PC-9 (cell line): ENCODE data around the gene RRP15. TPM values are rescaled to one million over a fixed set of nuclear protein-coding genes. Genes with fewer than 3 reads are reported as not detected.

ENCODE experiments used
- BruUV-seq: library from RNA; stranded (reverse); fragments of 400-500 nt; replicated peaks from 2 replicates; lab custom pipeline; 2021; lab: Mats Ljungman, UMichigan
- CTCF ChIA-PET: fragments of 300-600 bp; sonication (Branson Sonifier 250); formaldehyde crosslinking; loops from one replicate; lab custom pipeline; 2022; ENCODE audit warnings: antibody characterized with exemption; lab: Charles Lee
- POLR2A ChIA-PET: fragments of 300-600 bp; sonication (Branson Sonifier 250); formaldehyde crosslinking; loops from one replicate; lab custom pipeline; 2022; ENCODE audit warnings: antibody characterized with exemption; ENCODE audit not compliant: unreplicated experiment; lab: Charles Lee
- DNase-seq, 2 experiments: peaks; one replicate each; pipeline versions ENCODE4 v3.0.0 to v3.0.0-alpha.2; 2015 to 2022; ENCODE audit warnings: mixed read lengths in 1 of 2
- H2AFZ ChIP-seq: fragments of 200-600 bp; sonication (generic); 2 replicates; pipeline ENCODE4 v1.8.1; 2017; ENCODE audit warnings: antibody characterized with exemption
- H3F3A ChIP-seq: fragments of 200-600 bp; sonication (generic); 2 replicates; pipeline ENCODE4 v1.8.1; 2017; ENCODE audit warnings: antibody characterized with exemption, mild to moderate bottlenecking, low read depth; ENCODE audit not compliant: insufficient read depth
- H3K27ac ChIP-seq: fragments of 200-600 bp; sonication (generic); 2 replicates; pipeline ENCODE4 v1.6.1; 2016; ENCODE audit warnings: mixed run types
- H3K27me3 ChIP-seq: fragments of 200-600 bp; sonication (generic); 2 replicates; pipeline ENCODE4 v1.6.1; 2016; ENCODE audit warnings: low read depth, mixed run types; ENCODE audit not compliant: insufficient read depth
- H3K36me3 ChIP-seq: fragments of 200-600 bp; sonication (generic); 2 replicates; pipeline ENCODE4 v1.6.1; 2016; ENCODE audit warnings: low read depth, mixed run types
- H3K4me1 ChIP-seq: fragments of 200-600 bp; sonication (generic); replicated peaks from 2 replicates; pipeline ENCODE4 v1.6.1; 2016; ENCODE audit warnings: mixed run types; ENCODE audit not compliant: insufficient read depth
- H3K4me2 ChIP-seq: fragments of 200-600 bp; sonication (generic); 2 replicates; pipeline ENCODE4 v1.6.1; 2017; ENCODE audit warnings: mixed run types
- H3K4me3 ChIP-seq: fragments of 200-600 bp; sonication (generic); 2 replicates; pipeline ENCODE4 v1.6.1; 2016; ENCODE audit warnings: mixed run types
- H3K79me2 ChIP-seq: fragments of 200-600 bp; sonication (generic); 2 replicates; pipeline ENCODE4 v1.6.1; 2017; ENCODE audit warnings: low read depth, mixed run types
- H3K9me2 ChIP-seq: fragments of 200-600 bp; sonication (generic); 2 replicates; pipeline ENCODE4 v1.8.1; 2017; ENCODE audit warnings: mild to moderate bottlenecking; ENCODE audit not compliant: insufficient read depth
- H3K9me3 ChIP-seq: fragments of 200-600 bp; sonication (generic); 2 replicates; pipeline ENCODE4 v1.8.1; 2016; ENCODE audit warnings: low read depth; ENCODE audit not compliant: insufficient read depth
- H4K20me1 ChIP-seq: fragments of 200-600 bp; sonication (generic); 2 replicates; pipeline ENCODE4 v1.8.1; 2017; ENCODE audit not compliant: insufficient read depth
- EZH2 ChIP-seq: fragments of 200-600 bp; sonication (generic); IDR thresholded peaks from 2 replicates; pipeline ENCODE4 v1.8.0; 2017; ENCODE audit warnings: antibody characterized with exemption, low read depth
- intact Hi-C: fragments of 100-400 bp; cut with micrococcal nuclease; formaldehyde crosslinking; loops from one replicate; pipeline ENCODE4 v1.10.0; 2022; ENCODE audit not compliant: unreplicated experiment
- total RNA-seq: library from RNA; stranded (reverse); gene quantifications from 2 replicates; pipeline ENCODE4 v1.2.3, GENCODE V29; 2021
- TF ChIP-seq, protein P1 (sequence below): fragments of 200-600 bp; sonication (generic); conservative IDR thresholded peaks from 2 replicates; pipeline ENCODE4 v1.6.1; 2017; ENCODE audit warnings: mixed run types, antibody characterized with exemption, mild to moderate bottlenecking, moderate library complexity

Gene RRP15
- total RNA-seq, 1 experiment from 2014 or later, result 24.9 TPM

- H3K9me3 ChIP-seq, result no peaks in the 10 kb centered on the region
- no peak overlapping the region for H3K27ac ChIP-seq
- TF ChIP-seq, protein P1, sequence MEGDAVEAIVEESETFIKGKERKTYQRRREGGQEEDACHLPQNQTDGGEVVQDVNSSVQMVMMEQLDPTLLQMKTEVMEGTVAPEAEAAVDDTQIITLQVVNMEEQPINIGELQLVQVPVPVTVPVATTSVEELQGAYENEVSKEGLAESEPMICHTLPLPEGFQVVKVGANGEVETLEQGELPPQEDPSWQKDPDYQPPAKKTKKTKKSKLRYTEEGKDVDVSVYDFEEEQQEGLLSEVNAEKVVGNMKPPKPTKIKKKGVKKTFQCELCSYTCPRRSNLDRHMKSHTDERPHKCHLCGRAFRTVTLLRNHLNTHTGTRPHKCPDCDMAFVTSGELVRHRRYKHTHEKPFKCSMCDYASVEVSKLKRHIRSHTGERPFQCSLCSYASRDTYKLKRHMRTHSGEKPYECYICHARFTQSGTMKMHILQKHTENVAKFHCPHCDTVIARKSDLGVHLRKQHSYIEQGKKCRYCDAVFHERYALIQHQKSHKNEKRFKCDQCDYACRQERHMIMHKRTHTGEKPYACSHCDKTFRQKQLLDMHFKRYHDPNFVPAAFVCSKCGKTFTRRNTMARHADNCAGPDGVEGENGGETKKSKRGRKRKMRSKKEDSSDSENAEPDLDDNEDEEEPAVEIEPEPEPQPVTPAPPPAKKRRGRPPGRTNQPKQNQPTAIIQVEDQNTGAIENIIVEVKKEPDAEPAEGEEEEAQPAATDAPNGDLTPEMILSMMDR, result no peak
- no peak for TF ChIP-seq EZH2
- no peaks in the 10 kb centered on the region for H3K9me2 ChIP-seq
- no peak overlapping the region for H3K4me3 ChIP-seq
- H3F3A ChIP-seq, result no peaks in the 10 kb centered on the region
- DNase-seq, result no peak
- peaks cover 20% of the 10 kb centered on the region for H3K79me2 ChIP-seq
- H3K36me3 ChIP-seq, result peaks cover 21% of the 10 kb centered on the region; the same call in 1 of the 2 replicates
- H3K4me2 ChIP-seq, result no peak overlapping the region
- H3K27me3 ChIP-seq, result no peaks in the 10 kb centered on the region
- no peak overlapping the region for H2AFZ ChIP-seq
- POLR2A ChIA-PET, result no interaction called here
- intact Hi-C loops, result no loop called here
- BruUV-seq, result no TSS peak
- peaks cover 7% of the 10 kb centered on the region; the same call in 1 of the 2 replicates for H4K20me1 ChIP-seq
- H3K4me1 ChIP-seq, result no peaks in the 10 kb centered on the region
- CTCF ChIA-PET, result no interaction called here
Observed at GRCh38 chr1:218304281-218305039, 19.4 kb downstream of the RRP15 start.

GRCh38 chr1:218305472-218306064 is 20.5 kb downstream of the RRP15 start:
- Histone ChIP-seq H3K4me3 (no peak overlapping the region), H3K36me3 (peaks cover 21% of the 10 kb centered on the region; the same call in 1 of the 2 replicates), H3K4me1 (no peaks in the 10 kb centered on the region), H3K9me2 (no peaks in the 10 kb centered on the region), H3K27ac (no peak overlapping the region), H2AFZ (no peak overlapping the region), H3K27me3 (no peaks in the 10 kb centered on the region), H3K9me3 (no peaks in the 10 kb centered on the region), H3K4me2 (no peak overlapping the region), H3F3A (no peaks in the 10 kb centered on the region), H4K20me1 (peaks cover 4% of the 10 kb centered on the region; the same call in 1 of the 2 replicates), H3K79me2 (peaks cover 9% of the 10 kb centered on the region; the same call in 1 of the 2 replicates)
- DNase-seq, result no peak
- BruUV-seq, result no TSS peak
- TF ChIP-seq EZH2, result no peak
- TF ChIP-seq, protein P1, result no peak
- intact Hi-C loops, result no loop called here
- CTCF ChIA-PET, result no interaction called here
- POLR2A ChIA-PET, result no interaction called here

GRCh38 chr1:218312509-218312908 is 27.4 kb downstream of the RRP15 start:
- Histone ChIP-seq H3K36me3 (peaks cover 12% of the 10 kb centered on the region), H3K27me3 (no peaks in the 10 kb centered on the region), H3K79me2 (no peaks in the 10 kb centered on the region), H4K20me1 (no peaks in the 10 kb centered on the region), H3K4me2 (no peak overlapping the region), H2AFZ (no peak overlapping the region), H3K4me1 (no peaks in the 10 kb centered on the region), H3K4me3 (no peak overlapping the region), H3K9me3 (no peaks in the 10 kb centered on the region), H3K27ac (no peak overlapping the region), H3K9me2 (no peaks in the 10 kb centered on the region), H3F3A (no peaks in the 10 kb centered on the region)
- TF ChIP-seq, protein P1, result no peak
- no peak for TF ChIP-seq EZH2
- intact Hi-C loops, result no loop called here
- BruUV-seq, result no TSS peak
- CTCF ChIA-PET, result interaction anchor here (0.5 kb wide), 1 partner anchor 729 kb away, joined by 11 read pairs; no protein-coding TSS in a partner anchor
- POLR2A ChIA-PET, result no interaction called here
- DNase-seq, result no peak
